ENCODE data around the gene ENPP3. TPM values are rescaled to one million over a fixed set of nuclear protein-coding genes. Genes with fewer than 3 reads are reported as not detected.

The ENPP3 gene
- total and polyA plus RNA-seq, 2 of the 13 experiments (the other 11 are each of a cell fraction or from before 2014, with no cell fraction given): 40.0 to 75.4 TPM

DNA sequence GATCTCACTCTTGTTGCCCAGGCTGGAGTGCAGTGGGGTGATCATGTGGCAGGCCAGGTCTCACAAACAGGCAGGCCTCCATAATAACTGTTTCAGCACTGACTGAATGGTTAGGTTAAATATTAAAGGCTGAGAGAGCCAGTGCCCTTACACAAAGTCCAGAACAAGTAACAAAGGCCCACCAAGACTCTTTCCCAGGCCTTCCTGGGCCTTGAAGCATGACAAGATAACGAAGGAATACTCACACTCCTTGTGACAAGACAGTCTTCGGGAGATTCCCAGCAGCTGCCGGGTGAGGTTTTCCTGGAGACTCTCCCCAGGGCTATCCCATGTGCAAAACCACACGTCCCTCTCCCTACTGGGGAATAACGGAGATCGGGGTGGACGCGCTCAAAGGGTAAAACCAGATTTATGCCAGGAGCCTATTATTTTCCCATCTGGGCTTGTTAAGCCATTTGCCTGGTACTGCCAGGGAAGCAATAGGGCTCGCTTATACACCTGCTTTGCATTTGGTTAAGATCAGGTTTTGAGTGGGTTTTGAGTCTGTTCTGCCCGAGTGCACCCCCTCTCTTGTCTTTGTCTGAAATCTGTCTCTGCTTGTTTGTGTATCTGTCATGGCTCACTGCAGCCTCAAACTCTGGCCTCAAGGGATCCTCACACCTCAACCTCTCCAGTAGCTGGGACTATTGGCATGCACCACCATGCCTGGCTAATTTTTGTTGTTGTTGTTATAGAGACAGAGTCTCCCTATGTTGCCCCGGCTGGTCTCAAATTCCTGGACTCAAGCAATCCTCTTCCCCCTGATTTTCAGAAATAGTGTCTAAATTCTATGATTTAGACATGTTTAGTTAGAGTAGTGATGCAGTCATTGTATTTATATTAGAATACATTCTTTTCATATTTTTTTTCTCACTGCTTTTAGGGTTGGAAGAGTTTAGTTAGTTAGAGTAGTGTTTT lies 1.4 kb upstream of the ENPP3 start (continued):
- TF ChIP-seq, protein P1, sequence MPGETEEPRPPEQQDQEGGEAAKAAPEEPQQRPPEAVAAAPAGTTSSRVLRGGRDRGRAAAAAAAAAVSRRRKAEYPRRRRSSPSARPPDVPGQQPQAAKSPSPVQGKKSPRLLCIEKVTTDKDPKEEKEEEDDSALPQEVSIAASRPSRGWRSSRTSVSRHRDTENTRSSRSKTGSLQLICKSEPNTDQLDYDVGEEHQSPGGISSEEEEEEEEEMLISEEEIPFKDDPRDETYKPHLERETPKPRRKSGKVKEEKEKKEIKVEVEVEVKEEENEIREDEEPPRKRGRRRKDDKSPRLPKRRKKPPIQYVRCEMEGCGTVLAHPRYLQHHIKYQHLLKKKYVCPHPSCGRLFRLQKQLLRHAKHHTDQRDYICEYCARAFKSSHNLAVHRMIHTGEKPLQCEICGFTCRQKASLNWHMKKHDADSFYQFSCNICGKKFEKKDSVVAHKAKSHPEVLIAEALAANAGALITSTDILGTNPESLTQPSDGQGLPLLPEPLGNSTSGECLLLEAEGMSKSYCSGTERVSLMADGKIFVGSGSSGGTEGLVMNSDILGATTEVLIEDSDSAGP (CRISPR knock-in tag; IDR thresholded peaks at IDR 0.05; ENCODE audit: borderline replicate concordance): peak; percentile 47; the same call in 1 of the 2 replicates
- TF ChIP-seq ZNF552 (CRISPR knock-in tag; IDR thresholded peaks at IDR 0.05; ENCODE audit: borderline replicate concordance) (no peak), HMGA1 (CRISPR knock-in tag; conservative IDR thresholded peaks at IDR 0.05) (no peak), PRPF4 (IDR thresholded peaks at IDR 0.05; ENCODE audit: low read depth, low read length, poor library complexity, severe bottlenecking) (no peak), ZSCAN21 (CRISPR knock-in tag; IDR thresholded peaks at IDR 0.05; ENCODE audit: borderline replicate concordance) (no peak), SMAD9 (CRISPR knock-in tag; IDR thresholded peaks at IDR 0.05) (no peak), MAF1 (CRISPR knock-in tag; IDR thresholded peaks at IDR 0.05; ENCODE audit: borderline replicate concordance) (no peak; the same call in 1 of the 2 replicates), ZNF660 (CRISPR knock-in tag; IDR thresholded peaks at IDR 0.05; ENCODE audit: borderline replicate concordance, low read depth) (no peak), ZSCAN31 (CRISPR knock-in tag; IDR thresholded peaks at IDR 0.05; ENCODE audit: low read depth) (peak; percentile 72; the same call in 1 of the 2 replicates), GLI4 (CRISPR knock-in tag; IDR thresholded peaks at IDR 0.05; ENCODE audit: borderline replicate concordance) (no peak), NKX3-1 (CRISPR knock-in tag; IDR thresholded peaks at IDR 0.05) (peak; percentile 90), SATB2 (CRISPR knock-in tag; IDR thresholded peaks at IDR 0.05) (no peak; the same call in 1 of the 2 replicates)
- TF ChIP-seq, protein P2, sequence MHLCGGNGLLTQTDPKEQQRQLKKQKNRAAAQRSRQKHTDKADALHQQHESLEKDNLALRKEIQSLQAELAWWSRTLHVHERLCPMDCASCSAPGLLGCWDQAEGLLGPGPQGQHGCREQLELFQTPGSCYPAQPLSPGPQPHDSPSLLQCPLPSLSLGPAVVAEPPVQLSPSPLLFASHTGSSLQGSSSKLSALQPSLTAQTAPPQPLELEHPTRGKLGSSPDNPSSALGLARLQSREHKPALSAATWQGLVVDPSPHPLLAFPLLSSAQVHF (CRISPR knock-in tag; IDR thresholded peaks at IDR 0.05): no peak
- TF ChIP-seq, protein P3, sequence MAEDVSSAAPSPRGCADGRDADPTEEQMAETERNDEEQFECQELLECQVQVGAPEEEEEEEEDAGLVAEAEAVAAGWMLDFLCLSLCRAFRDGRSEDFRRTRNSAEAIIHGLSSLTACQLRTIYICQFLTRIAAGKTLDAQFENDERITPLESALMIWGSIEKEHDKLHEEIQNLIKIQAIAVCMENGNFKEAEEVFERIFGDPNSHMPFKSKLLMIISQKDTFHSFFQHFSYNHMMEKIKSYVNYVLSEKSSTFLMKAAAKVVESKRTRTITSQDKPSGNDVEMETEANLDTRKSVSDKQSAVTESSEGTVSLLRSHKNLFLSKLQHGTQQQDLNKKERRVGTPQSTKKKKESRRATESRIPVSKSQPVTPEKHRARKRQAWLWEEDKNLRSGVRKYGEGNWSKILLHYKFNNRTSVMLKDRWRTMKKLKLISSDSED (CRISPR knock-in tag; IDR thresholded peaks at IDR 0.05): no peak
- TF ChIP-seq, protein P4, sequence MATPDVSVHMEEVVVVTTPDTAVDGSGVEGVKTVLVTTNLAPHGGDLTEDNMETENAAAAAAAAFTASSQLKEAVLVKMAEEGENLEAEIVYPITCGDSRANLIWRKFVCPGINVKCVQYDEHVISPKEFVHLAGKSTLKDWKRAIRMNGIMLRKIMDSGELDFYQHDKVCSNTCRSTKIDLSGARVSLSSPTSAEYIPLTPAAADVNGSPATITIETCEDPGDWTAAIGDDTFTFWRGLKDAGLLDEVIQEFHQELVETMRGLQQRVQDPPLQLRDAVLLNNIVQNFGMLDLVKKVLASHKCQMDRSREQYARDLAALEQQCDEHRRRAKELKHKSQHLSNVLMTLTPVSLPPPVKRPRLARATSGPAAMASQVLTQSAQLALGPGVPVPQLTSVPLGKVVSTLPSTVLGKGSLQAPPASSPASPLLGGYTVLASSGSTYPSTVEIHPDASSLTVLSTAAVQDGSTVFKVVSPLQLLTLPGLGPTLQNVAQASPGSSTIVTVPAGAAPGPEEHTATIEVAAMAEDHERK (CRISPR knock-in tag; IDR thresholded peaks at IDR 0.05; ENCODE audit: low read depth): no peak
- TF ChIP-seq, protein P5, sequence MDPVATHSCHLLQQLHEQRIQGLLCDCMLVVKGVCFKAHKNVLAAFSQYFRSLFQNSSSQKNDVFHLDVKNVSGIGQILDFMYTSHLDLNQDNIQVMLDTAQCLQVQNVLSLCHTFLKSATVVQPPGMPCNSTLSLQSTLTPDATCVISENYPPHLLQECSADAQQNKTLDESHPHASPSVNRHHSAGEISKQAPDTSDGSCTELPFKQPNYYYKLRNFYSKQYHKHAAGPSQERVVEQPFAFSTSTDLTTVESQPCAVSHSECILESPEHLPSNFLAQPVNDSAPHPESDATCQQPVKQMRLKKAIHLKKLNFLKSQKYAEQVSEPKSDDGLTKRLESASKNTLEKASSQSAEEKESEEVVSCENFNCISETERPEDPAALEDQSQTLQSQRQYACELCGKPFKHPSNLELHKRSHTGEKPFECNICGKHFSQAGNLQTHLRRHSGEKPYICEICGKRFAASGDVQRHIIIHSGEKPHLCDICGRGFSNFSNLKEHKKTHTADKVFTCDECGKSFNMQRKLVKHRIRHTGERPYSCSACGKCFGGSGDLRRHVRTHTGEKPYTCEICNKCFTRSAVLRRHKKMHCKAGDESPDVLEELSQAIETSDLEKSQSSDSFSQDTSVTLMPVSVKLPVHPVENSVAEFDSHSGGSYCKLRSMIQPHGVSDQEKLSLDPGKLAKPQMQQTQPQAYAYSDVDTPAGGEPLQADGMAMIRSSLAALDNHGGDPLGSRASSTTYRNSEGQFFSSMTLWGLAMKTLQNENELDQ (CRISPR knock-in tag; IDR thresholded peaks at IDR 0.05; ENCODE audit: borderline replicate concordance): no peak
